B cell (primary cell): Measurements from ENCODE around the gene SNW1. TPM values are rescaled to one million over a fixed set of nuclear protein-coding genes. Genes with fewer than 3 reads are reported as not detected.

ENCODE experiments used
- ATAC-seq: fragments of 200-7000 bp; cut with Tn5 transposase; one replicate; pipeline ENCODE4 v1.10.0; 2021; ENCODE audit warnings: low read depth, mild to moderate bottlenecking, moderate number of reproducible peaks, moderate library complexity
- CTCF ChIA-PET: fragments of 350-600 bp; sonication (Branson Sonifier 250); formaldehyde crosslinking; loops from one replicate; lab custom pipeline; 2021; ENCODE audit warnings: antibody characterized with exemption, inconsistent platforms; lab: Charles Lee
- POLR2A ChIA-PET: fragments of 350-600 bp; sonication (Branson Sonifier 250); formaldehyde crosslinking; loops from one replicate; lab custom pipeline; 2021; ENCODE audit warnings: antibody characterized with exemption; lab: Charles Lee
- DNase-seq: peaks from one replicate; pipeline ENCODE4 v3.0.0; 2013
- H2AFZ ChIP-seq: 2 replicates; pipeline ENCODE4 v1.6.1; 2012; ENCODE audit warnings: mild to moderate bottlenecking, low read depth, low read length; ENCODE audit not compliant: insufficient read depth, poor library complexity, severe bottlenecking
- H3K27ac ChIP-seq, 2 donors: 1 replicate in 1 of 2; 2 replicates in 1 of 2; pipeline ENCODE4 v1.5.1; 2012 to 2013; ENCODE audit warnings: low read length in 2 of 2, mild to moderate bottlenecking in 2 of 2, moderate library complexity in 1 of 2
- H3K27me3 ChIP-seq, 4 experiments: fragments of 200-600 bp in 1 of 4; sonication (generic) in 1 of 4; replicated peaks in 1 of 4; 1 replicate in 2 of 4; 2 replicates in 2 of 4; pipeline versions ENCODE4 v1.6.1 to v1.7.0; 2013 to 2016; ENCODE audit warnings: low read length in 3 of 4, mild to moderate bottlenecking in 2 of 4, mixed read lengths in 1 of 4, moderate library complexity in 1 of 4; ENCODE audit not compliant: insufficient read depth in 4 of 4, control insufficient read depth in 3 of 4; ENCODE audit errors: control extremely low read depth in 1 of 4
- H3K36me3 ChIP-seq, 2 experiments: replicated peaks in 1 of 2; 1 replicate in 1 of 2; 2 replicates in 1 of 2; pipeline versions ENCODE4 v1.6.1 to v1.7.1; 2013; ENCODE audit warnings: low read length in 1 of 2; ENCODE audit not compliant: insufficient read depth in 2 of 2, control insufficient read depth in 1 of 2; ENCODE audit errors: control extremely low read depth in 1 of 2, extremely low read depth in 1 of 2
- H3K4me1 ChIP-seq, 2 donors: fragments of 200-600 bp in 1 of 2; sonication (generic) in 1 of 2; 1 replicate in 1 of 2; 2 replicates in 1 of 2; pipeline versions ENCODE4 v1.5.1 to v1.6.1; 2013 to 2017; ENCODE audit warnings: low read length in 2 of 2; ENCODE audit not compliant: control insufficient read depth in 2 of 2, insufficient read depth in 2 of 2
- H3K4me2 ChIP-seq: replicated peaks from 2 replicates; pipeline ENCODE3; 2012; ENCODE audit warnings: mild to moderate bottlenecking, low read depth, low read length; ENCODE audit not compliant: poor library complexity, severe bottlenecking
- H3K4me3 ChIP-seq, 5 experiments: fragments of 200-600 bp in 1 of 5; sonication (generic) in 1 of 5; 1 replicate in 3 of 5; 2 replicates in 2 of 5; pipeline versions ENCODE4 v1.5.1 to v1.7.0; 2011 to 2016; ENCODE audit warnings: low read length in 4 of 5, mild to moderate bottlenecking in 4 of 5, low read depth in 2 of 5, control low read depth in 1 of 5, moderate library complexity in 1 of 5; ENCODE audit not compliant: insufficient read depth in 1 of 5; ENCODE audit errors: control extremely low read depth in 1 of 5, extremely low read depth in 1 of 5
- H3K79me2 ChIP-seq: fragments of 200-600 bp; sonication (generic); one replicate; pipeline ENCODE4 v1.6.0; 2016; ENCODE audit warnings: low read length; ENCODE audit not compliant: control insufficient read depth, insufficient read depth
- H3K9ac ChIP-seq: fragments of 200-600 bp; sonication (generic); 2 replicates; pipeline ENCODE4 v1.6.1; 2017; ENCODE audit warnings: mild to moderate bottlenecking, low read length, moderate library complexity
- H3K9me3 ChIP-seq, 3 donors: one replicate each; pipeline versions ENCODE4 v1.6.1 to v1.7.1; 2013; ENCODE audit warnings: low read length in 2 of 3; ENCODE audit not compliant: control insufficient read depth in 2 of 3, insufficient read depth in 1 of 3; ENCODE audit errors: control extremely low read depth in 1 of 3
- H4K20me1 ChIP-seq: 2 replicates; pipeline ENCODE4 v1.6.0; 2012; ENCODE audit warnings: mild to moderate bottlenecking, low read length; ENCODE audit not compliant: insufficient read depth, control insufficient read depth, poor library complexity, severe bottlenecking
- H3K27ac Mint-ChIP-seq: one replicate; pipeline ENCODE4 v1.8.0; 2021; ENCODE audit warnings: mixed read lengths
- H3K27me3 Mint-ChIP-seq: one replicate; pipeline ENCODE4 v1.8.0; 2021; ENCODE audit warnings: mixed read lengths
- H3K4me1 Mint-ChIP-seq: one replicate; pipeline ENCODE4 v1.8.0; 2021; ENCODE audit warnings: mixed read lengths
- H3K4me3 Mint-ChIP-seq: one replicate; pipeline ENCODE4 v1.8.0; 2021; ENCODE audit warnings: mixed read lengths
- H3K9me3 Mint-ChIP-seq: one replicate; pipeline ENCODE4 v1.8.0; 2022; ENCODE audit warnings: mixed read lengths; ENCODE audit not compliant: insufficient read depth
- EZH2 ChIP-seq: IDR thresholded peaks from 2 replicates; pipeline ENCODE4 v1.6.1; 2012; ENCODE audit warnings: borderline replicate concordance, low read depth, mild to moderate bottlenecking, moderate library complexity, low read length; ENCODE audit not compliant: insufficient read depth, poor library complexity, severe bottlenecking
- WGBS: methylation state at CpG from one replicate; pipeline ENCODE4 v1.1.5; 2013; ENCODE audit warnings: missing lambda C conversion rate; ENCODE audit not compliant: insufficient coverage; 5-methylcytosine and 5-hydroxymethylcytosine counted together
- intact Hi-C: fragments of 100-400 bp; cut with micrococcal nuclease; formaldehyde crosslinking; loops from one replicate; pipeline ENCODE4 v1.10.0; 2022
- polyA plus RNA-seq: library from polyadenylated mRNA; depleted of rRNA; stranded (reverse); fragments of >200 nt; gene quantifications from 2 replicates; pipeline ENCODE4 v1.2.3, GENCODE V29; 2012
- total RNA-seq, 2 donors: library from RNA; stranded (reverse); fragments of 120-200 nt in 1 of 2; gene quantifications; 1 replicate in 1 of 2; 2 replicates in 1 of 2; pipeline versions ENCODE4 v1.2.3 to v1.2.4, GENCODE V29; 2013 to 2022
- TF ChIP-seq, protein P1 (sequence below): fragments of 200-600 bp; IDR thresholded peaks from one replicate; pipeline ENCODE4 v1.8.0; 2022; ENCODE audit warnings: antibody characterized with exemption, mild to moderate bottlenecking

The SNW1 gene
- total and polyA plus RNA-seq, 2 donors (not counting 1 experiment from before 2014, with no cell fraction given): 15.0 to 86.4 TPM

DNA sequence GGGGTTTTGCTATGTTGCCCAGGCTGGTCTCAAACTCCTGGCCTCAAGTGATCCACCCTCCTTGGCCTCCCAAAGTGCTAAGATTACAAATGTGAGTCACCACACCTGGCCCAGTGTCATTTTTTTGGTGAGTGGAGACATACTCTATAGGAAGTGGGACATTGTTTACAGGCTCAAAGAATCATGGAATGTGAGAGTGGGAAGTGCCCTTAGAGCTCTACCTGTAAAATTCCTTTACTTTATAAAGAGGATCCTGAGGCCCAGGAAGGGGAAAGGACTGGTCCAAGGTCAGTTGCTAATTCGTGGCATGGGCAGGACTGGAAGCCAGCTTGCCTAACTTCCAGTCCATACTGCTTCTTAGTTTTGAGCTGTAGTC, 30.3 kb upstream of the SNW1 start:
- no peaks in the 10 kb centered on the region for H4K20me1 ChIP-seq
- WGBS: no CpG with 5 or more reads among the region's 1 CpG
- DNase-seq (no peak), ATAC-seq (no peak)
- no peak overlapping the region for H3K27ac ChIP-seq
- POLR2A ChIA-PET: no interaction called here
- no peak overlapping the region for H3K4me3 Mint-ChIP-seq
- H3K4me1 ChIP-seq: no peaks in the 10 kb centered on the region
- H3K4me2 ChIP-seq: no peak overlapping the region
- no peak overlapping the region for H3K9ac ChIP-seq
- H3K79me2 ChIP-seq: no peaks in the 10 kb centered on the region
- no peaks in the 10 kb centered on the region for H3K36me3 ChIP-seq
- intact Hi-C loops: no loop called here
- H3K9me3 Mint-ChIP-seq: no peaks in the 10 kb centered on the region
- H3K4me3 ChIP-seq: no peak overlapping the region
- TF ChIP-seq EZH2: no peak
- TF ChIP-seq, protein P1, sequence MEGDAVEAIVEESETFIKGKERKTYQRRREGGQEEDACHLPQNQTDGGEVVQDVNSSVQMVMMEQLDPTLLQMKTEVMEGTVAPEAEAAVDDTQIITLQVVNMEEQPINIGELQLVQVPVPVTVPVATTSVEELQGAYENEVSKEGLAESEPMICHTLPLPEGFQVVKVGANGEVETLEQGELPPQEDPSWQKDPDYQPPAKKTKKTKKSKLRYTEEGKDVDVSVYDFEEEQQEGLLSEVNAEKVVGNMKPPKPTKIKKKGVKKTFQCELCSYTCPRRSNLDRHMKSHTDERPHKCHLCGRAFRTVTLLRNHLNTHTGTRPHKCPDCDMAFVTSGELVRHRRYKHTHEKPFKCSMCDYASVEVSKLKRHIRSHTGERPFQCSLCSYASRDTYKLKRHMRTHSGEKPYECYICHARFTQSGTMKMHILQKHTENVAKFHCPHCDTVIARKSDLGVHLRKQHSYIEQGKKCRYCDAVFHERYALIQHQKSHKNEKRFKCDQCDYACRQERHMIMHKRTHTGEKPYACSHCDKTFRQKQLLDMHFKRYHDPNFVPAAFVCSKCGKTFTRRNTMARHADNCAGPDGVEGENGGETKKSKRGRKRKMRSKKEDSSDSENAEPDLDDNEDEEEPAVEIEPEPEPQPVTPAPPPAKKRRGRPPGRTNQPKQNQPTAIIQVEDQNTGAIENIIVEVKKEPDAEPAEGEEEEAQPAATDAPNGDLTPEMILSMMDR: no peak
- H3K9me3 ChIP-seq: no peaks in the 10 kb centered on the region
- H3K27me3 Mint-ChIP-seq: peaks cover 23% of the 10 kb centered on the region
- CTCF ChIA-PET: no interaction called here
- H2AFZ ChIP-seq: no peak overlapping the region
- H3K27me3 ChIP-seq: peaks cover 0 to 9% (median 2%) of the 10 kb centered on the region in 4 experiments
- no peaks in the 10 kb centered on the region for H3K4me1 Mint-ChIP-seq
- H3K27ac Mint-ChIP-seq: no peak overlapping the region

DNA sequence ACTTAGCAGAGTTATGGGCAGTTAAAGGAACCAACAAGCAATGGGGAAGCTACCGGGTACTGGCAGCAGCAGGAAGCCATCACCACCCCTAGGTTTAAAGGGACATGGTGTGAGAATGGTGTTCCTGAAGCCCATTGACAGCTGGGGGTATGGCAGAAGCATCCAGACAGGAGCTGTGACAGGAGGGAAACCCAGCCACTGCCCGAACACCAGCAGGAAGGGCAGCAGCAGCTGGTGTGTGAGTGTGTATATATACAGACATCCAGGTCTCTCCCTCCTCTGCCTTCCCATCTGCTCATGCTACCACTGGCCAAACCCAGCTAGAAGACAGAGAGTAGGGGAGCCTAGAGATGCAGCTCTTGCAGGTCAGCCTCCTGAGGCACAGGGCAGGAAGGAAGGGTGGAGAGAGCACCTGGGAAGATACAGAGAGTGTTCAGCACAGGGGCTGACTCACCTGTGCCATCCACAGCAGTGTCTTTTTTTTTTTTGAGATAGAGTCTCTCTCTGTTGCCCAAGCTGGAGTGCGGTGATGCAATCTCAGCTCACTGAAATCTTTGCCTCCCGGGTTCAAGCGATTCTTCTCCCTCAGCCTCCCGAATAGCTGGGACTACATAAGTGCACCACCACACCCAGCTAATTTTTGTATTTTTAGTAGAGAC, 29.7 kb upstream of the SNW1 start:
- H3K4me1 Mint-ChIP-seq: no peaks in the 10 kb centered on the region
- Histone ChIP-seq H3K4me3 (no peak overlapping the region), H3K9me3 (no peaks in the 10 kb centered on the region), H3K27me3 (peaks cover 0 to 9% (median 2%) of the 10 kb centered on the region in 4 experiments), H3K36me3 (no peaks in the 10 kb centered on the region), H3K9ac (no peak overlapping the region), H3K27ac (no peak overlapping the region), H4K20me1 (no peaks in the 10 kb centered on the region), H3K79me2 (no peaks in the 10 kb centered on the region), H3K4me2 (no peak overlapping the region), H3K4me1 (no peaks in the 10 kb centered on the region), H2AFZ (no peak overlapping the region)
- CTCF ChIA-PET: no interaction called here
- intact Hi-C loops: no loop called here
- WGBS: 0% methylated on average over 1 of the region's 6 CpGs
- POLR2A ChIA-PET: no interaction called here
- H3K4me3 Mint-ChIP-seq: no peak overlapping the region
- H3K9me3 Mint-ChIP-seq: no peaks in the 10 kb centered on the region
- no peak for TF ChIP-seq EZH2
- TF ChIP-seq, protein P1: no peak
- DNase-seq (no peak), ATAC-seq (no peak)
- H3K27me3 Mint-ChIP-seq: peaks cover 23% of the 10 kb centered on the region
- no peak overlapping the region for H3K27ac Mint-ChIP-seq
